Thoracic aorta (tissue), 2 donors: ENCODE measurements around the gene AK2. TPM values are rescaled to one million over a fixed set of nuclear protein-coding genes. Genes with fewer than 3 reads are reported as not detected.
A peak's percentile ranks its signal among the peaks of the same experiment; 100 is the strongest.

Source experiments
- ATAC-seq: fragments of 150-250 bp; one replicate; pipeline ENCODE4 v1.8.0; 2017; ENCODE audit warnings: low read depth; ENCODE audit not compliant: insufficient number of reproducible peaks, low FRiP score
- DNase-seq: peaks from one replicate; pipeline ENCODE4 v3.0.0-alpha.2; 2020; ENCODE audit warnings: low spot score
- H3K27ac ChIP-seq, 2 donors: fragments of 200-600 bp; sonication (generic); 1 replicate in 1 of 2; 2 replicates in 1 of 2; pipeline ENCODE4 v1.5.1; 2016; ENCODE audit warnings: mild to moderate bottlenecking in 2 of 2, moderate library complexity in 2 of 2
- H3K27me3 ChIP-seq: fragments of 200-600 bp; sonication (generic); replicated peaks from 2 replicates; pipeline ENCODE4 v1.6.0; 2016; ENCODE audit warnings: mild to moderate bottlenecking; ENCODE audit not compliant: insufficient read depth
- H3K36me3 ChIP-seq: fragments of 200-600 bp; sonication (generic); one replicate; pipeline ENCODE4 v1.5.1; 2016
- H3K4me1 ChIP-seq, 2 donors: fragments of 200-600 bp; sonication (generic); 1 replicate in 1 of 2; 2 replicates in 1 of 2; pipeline versions ENCODE4 v1.5.1 to v1.6.0; 2016; ENCODE audit warnings: low read depth in 2 of 2, mild to moderate bottlenecking in 1 of 2; ENCODE audit not compliant: control insufficient read depth in 1 of 2
- H3K4me3 ChIP-seq: fragments of 200-600 bp; sonication (generic); 2 replicates; pipeline ENCODE4 v1.5.1; 2016; ENCODE audit warnings: mild to moderate bottlenecking
- H3K9me3 ChIP-seq: fragments of 200-600 bp; sonication (generic); 2 replicates; pipeline ENCODE4 v1.5.1; 2016
- total RNA-seq, 2 donors: library from RNA; depleted of rRNA; stranded (reverse); fragments of >200 nt; gene quantifications; one replicate each; pipeline versions ENCODE4 v1.1.0 to v1.2.3, GENCODE V29; 2016
- TF ChIP-seq, protein P1 (sequence below): fragments of 200-600 bp; sonication (generic); IDR thresholded peaks from one replicate; pipeline ENCODE4 v1.5.1; 2019; ENCODE audit warnings: antibody characterized with exemption

AK2 gene
- total RNA-seq, 2 donors from 2014 or later: 106 to 253 TPM

DNA sequence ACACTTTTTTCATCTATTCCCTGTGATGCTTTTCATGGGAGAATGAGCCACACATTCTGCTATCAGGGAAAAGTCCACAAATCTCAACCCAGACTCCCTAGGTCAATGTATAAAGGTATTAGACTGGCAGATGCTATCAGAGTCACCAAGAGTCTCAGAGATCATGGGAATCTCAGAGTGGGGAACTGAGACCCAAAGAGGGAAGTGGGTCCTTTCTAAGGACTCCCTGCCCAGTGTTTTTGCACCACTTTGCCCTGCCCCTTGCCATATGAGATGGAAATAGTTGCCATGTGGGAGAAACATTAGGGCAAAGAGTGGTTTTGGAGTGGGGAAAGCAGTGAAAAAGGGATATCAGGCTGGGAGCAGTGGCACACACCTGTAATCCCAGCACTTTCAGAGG is 25.2 kb upstream of the AK2 start:
- Histone ChIP-seq H3K27me3 (no peaks in the 10 kb centered on the region), H3K4me3 (no peak overlapping the region), H3K9me3 (peaks cover 32% of the 10 kb centered on the region), H3K36me3 (no peaks in the 10 kb centered on the region), H3K4me1 (peaks cover 0 to 7% of the 10 kb centered on the region in 2 donors), H3K27ac (no peak overlapping the region)
- no peak for ATAC-seq
- TF ChIP-seq, protein P1, sequence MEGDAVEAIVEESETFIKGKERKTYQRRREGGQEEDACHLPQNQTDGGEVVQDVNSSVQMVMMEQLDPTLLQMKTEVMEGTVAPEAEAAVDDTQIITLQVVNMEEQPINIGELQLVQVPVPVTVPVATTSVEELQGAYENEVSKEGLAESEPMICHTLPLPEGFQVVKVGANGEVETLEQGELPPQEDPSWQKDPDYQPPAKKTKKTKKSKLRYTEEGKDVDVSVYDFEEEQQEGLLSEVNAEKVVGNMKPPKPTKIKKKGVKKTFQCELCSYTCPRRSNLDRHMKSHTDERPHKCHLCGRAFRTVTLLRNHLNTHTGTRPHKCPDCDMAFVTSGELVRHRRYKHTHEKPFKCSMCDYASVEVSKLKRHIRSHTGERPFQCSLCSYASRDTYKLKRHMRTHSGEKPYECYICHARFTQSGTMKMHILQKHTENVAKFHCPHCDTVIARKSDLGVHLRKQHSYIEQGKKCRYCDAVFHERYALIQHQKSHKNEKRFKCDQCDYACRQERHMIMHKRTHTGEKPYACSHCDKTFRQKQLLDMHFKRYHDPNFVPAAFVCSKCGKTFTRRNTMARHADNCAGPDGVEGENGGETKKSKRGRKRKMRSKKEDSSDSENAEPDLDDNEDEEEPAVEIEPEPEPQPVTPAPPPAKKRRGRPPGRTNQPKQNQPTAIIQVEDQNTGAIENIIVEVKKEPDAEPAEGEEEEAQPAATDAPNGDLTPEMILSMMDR: no peak
- DNase-seq: no peak

DNA sequence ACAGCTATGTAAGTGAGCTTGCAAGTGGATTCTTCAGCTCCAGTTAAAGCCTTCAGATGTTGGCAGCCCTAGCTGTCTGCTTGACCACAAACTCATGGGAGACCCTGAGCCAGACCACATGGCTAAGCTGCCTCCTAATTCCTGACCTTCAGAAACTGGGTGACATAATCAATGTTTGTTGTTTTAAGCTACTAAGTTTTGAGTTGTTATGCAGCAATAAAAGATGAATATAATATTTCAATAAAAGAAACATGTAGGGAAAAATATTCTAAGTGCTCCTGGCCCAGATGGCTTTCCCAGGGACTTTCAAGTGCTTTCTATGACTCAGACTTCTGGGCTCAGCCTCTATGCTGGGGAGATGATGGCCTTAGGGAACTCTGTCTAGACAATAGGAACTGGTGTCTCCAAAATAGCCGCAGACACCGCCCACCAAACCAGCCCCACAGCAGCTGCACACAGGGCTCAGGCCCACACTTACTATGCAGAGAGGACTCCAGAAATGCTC is 23.9 kb upstream of the AK2 start:
- H3K27me3 ChIP-seq: no peaks in the 10 kb centered on the region
- H3K4me1 ChIP-seq: peaks cover 0 to 7% of the 10 kb centered on the region in 2 donors
- ATAC-seq (no peak), DNase-seq (no peak)
- H3K36me3 ChIP-seq: no peaks in the 10 kb centered on the region
- TF ChIP-seq, protein P1: no peak
- peaks cover 25% of the 10 kb centered on the region for H3K9me3 ChIP-seq
- H3K27ac ChIP-seq: peak overlapping the region in 1 of 2 donors; percentile 47
- H3K4me3 ChIP-seq: no peak overlapping the region

GRCh38 chr1:33057095-33057494 is 20.4 kb upstream of the AK2 start:
- TF ChIP-seq, protein P1: no peak
- peaks cover 0 to 11% of the 10 kb centered on the region in 2 donors for H3K4me1 ChIP-seq
- DNase-seq (no peak), ATAC-seq (no peak)
- no peaks in the 10 kb centered on the region for H3K27me3 ChIP-seq
- no peak overlapping the region for H3K27ac ChIP-seq
- no peaks in the 10 kb centered on the region for H3K9me3 ChIP-seq
- no peaks in the 10 kb centered on the region for H3K36me3 ChIP-seq
- no peak overlapping the region for H3K4me3 ChIP-seq

- DNase-seq (no peak), ATAC-seq (no peak)
- TF ChIP-seq, protein P1: no peak
- Histone ChIP-seq H3K4me3 (no peak overlapping the region), H3K36me3 (no peaks in the 10 kb centered on the region), H3K27me3 (no peaks in the 10 kb centered on the region), H3K27ac (no peak overlapping the region), H3K4me1 (peaks cover 0 to 11% of the 10 kb centered on the region in 2 donors), H3K9me3 (no peaks in the 10 kb centered on the region)
These were observed 19.7 kb upstream of the AK2 start for GRCh38 chr1:33056426-33056825.

DNA sequence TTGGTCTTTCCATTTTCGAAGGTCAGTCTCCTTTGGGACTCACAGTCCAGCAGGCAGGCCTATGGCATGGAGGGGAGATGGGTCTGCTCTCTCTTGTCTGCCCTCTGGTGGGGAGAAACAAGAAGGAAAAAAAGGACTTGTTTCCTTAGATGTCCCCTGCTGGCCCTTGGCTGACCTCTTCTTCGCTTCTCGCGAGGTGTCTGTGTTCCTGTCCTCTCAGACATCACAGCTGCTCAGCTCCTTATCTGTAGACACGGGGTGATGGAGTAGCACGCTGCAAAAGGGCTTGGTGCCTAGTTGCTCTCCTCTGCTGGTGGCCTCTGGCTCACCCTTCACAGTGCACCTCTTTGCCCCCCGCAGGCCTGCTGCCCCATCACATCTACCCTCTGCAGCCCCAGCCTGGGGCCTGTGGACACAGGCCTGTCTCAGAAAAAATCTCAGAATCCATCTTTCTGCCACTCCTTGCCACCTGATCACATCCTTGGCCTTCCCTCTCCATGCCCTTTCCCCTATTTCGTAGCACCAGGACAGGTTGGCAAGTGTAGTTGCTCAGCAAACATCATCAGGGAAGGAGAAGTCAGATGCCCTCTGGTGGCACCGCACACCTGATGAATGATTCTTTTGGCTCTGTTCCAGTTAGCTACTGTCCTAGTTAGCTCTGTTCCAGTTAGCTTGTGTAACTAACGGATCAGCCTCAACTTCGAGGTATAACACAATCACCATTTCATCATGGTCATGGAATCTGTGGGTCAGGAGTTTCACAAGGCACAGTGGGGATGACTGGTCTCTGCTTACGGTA is 18.7 kb upstream of the AK2 start:
- no peak overlapping the region for H3K27ac ChIP-seq
- H3K36me3 ChIP-seq: no peaks in the 10 kb centered on the region
- DNase-seq: peak; percentile 24
- H3K4me1 ChIP-seq: peaks cover 0 to 9% of the 10 kb centered on the region in 2 donors
- H3K4me3 ChIP-seq: no peak overlapping the region
- TF ChIP-seq, protein P1: peak; percentile 74
- H3K9me3 ChIP-seq: no peaks in the 10 kb centered on the region
- peak; percentile 83 for ATAC-seq
- H3K27me3 ChIP-seq: no peaks in the 10 kb centered on the region
